Measurements from ENCODE around the gene KDELR1.
A peak's percentile ranks its signal among the peaks of the same experiment; 100 is the strongest.

KDELR1 gene

DNA sequence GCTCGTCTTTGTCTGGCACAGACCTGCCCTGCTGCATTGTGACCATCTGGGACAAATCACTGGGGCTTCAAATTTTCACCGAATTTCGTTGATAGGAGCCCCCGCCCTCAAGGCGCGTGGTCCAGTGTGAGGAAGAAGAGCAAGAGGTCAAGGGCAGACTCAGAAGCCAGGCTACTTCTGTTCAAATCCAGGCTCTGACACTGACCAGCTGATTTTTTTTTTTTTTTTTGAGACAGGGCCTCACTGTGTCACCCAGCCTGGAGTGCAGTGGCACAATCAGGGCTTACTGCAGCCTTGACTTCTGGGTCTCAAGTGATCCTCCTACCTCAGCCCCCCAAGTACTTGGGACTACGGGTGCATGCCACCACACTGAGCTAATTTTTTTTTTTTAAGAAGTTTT is 20.0 kb downstream of the KDELR1 start:
- no peak for DNase-seq (ENCODE audit: low spot score)

DNA sequence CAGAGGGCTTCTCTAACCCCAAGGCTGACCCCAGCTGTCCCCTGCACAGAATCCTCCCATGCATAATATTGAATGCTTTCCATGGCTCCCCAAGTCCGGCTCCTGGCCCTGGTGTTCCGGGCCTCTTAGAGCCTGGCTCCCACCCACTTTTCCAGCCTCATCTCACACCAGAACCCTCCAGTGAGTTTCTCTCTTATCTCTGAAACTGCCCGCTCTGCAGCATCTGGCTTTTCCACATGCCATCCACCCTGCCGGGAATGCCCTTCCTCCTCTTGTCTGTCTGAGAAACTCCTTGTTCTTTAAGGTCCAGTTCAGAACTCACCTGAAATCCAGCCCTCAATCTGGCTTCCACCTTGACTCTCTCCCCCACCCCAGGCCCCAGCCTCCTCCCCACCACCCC is 20.4 kb downstream of the KDELR1 start:
- no peak for DNase-seq (ENCODE audit: low spot score)

GRCh38 chr19:48368936-48369335 is 22.4 kb downstream of the KDELR1 start:
- DNase-seq (ENCODE audit: low spot score) = no peak

GRCh38 chr19:48367855-48368254 is 23.5 kb downstream of the KDELR1 start:
- DNase-seq (ENCODE audit: low spot score) = no peak

DNA sequence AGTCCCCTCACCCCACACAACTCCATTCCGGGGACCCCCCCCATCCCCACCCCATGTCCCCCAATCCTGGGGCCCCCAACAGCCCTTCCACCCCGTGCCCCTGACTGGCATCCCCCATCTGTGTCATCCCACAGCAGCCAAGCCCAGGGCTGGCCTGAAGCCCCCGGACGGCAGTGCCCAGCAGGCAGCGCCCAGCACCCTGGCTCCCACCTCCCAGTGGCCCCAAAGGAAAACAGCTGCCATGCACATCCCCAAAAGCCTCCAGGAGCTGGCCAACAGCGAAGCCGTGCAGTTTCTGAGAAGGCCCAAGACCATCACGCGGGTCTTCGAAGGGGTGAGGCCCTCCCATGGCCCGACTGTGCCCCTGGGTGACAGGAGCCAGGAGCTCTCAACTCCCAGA is 25.7 kb downstream of the KDELR1 start:
- no peak for DNase-seq (ENCODE audit: low spot score)

DNA sequence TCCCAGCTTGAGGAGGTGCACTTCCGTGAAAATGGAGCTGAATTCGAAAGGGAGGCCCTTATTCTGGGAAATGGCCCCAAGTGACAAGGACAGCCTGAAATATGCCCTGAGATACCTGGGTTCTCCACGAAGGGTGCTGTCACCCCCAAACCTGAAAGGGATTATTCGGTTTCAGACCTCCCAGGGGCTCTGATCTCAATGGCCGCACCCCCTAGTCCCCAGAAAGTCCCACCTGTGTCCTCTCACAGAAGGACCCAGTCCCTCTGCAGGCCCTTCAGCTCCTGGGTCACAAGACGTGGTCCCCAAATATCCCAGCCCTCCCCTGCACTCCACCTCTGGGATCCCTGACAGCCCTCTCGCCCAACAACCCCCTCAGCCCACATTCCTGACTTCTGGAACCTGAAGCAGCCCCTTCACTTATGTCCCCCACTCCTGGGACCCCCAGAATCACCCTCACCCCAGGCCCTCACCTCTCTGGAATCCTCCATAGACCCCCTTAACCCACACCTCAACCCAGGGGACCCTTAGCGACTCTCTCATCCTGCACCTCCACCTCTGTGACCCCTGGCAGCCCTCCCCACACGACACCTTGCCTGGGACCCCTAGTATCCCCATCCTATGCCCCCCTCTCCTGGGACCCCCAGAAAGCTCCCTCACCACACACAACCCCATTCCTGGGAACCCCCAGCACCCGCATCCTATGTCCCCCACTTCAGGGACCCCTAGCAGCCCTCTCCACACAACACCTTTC is 26.6 kb downstream of the KDELR1 start:
- DNase-seq (ENCODE audit: low spot score) = no peak

DNA sequence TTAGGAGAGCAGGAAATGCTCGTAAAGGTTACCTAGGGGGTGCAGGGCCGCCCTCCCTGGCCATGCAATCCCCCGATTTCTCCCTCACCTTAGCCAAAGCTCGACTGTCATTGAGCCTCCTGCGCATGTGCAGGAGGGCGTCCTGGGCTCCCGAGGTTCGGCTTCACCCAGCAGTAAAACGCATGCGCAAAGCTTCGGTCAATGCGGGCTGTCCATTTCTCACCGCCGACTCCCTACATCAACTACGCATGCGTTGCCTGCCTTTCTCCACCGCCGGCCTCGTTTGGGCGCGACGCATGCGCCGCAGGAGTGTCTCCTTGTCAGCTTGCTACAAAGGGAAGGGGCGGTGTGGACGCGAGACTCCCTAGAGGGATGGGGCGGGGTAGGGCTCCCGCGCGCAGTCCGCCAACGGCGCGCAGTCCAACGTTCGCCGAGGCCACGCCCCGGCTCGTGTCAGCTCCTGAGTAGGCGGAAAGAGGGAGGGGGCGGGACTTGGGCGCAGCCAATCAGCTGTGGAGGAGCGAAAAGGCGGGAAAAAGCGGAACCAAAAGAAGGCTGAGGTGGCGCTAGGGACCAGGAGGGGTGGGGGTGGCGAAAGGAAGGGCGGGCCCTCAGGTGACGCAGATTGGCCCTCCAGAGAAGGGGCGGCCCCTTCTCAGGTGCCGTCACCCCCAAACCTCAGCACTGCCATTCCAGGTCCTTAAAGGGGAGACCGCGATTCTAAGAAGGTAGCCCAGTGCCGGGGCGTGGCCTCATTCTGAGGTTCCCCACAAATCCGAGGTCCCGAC is 27.3 kb downstream of the KDELR1 start, which contains the start of the genes SYNGR4 and TMEM143:
Gene SYNGR4 (plus strand): TSS at position 558 of the 788 bp plus-strand sequence. CDS start 1,476 bp downstream, outside the sequence.
Gene TMEM143 (minus strand): TSS at position 131 of the 788 bp plus-strand sequence. CDS start 20 bp downstream, at position 111.
- DNase-seq (ENCODE audit: low spot score) = peak; percentile 100

DNA sequence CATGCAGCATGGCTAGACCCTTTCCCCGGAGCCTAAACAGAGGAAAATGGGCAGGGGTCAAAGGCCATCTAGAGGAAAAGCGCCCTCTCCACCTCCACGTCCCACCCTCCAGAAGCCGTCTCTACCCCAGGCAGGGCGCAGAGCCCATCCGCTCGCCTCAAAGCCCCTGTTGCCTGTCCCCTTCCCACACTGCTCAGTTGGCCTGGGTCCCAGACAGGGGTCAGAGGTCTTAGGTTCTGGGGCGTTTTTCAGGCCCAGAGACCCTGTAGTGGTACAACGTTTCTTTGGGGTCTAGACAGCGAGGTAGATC is 27.9 kb downstream of the KDELR1 start:
- DNase-seq (ENCODE audit: low spot score) = no peak

DNA sequence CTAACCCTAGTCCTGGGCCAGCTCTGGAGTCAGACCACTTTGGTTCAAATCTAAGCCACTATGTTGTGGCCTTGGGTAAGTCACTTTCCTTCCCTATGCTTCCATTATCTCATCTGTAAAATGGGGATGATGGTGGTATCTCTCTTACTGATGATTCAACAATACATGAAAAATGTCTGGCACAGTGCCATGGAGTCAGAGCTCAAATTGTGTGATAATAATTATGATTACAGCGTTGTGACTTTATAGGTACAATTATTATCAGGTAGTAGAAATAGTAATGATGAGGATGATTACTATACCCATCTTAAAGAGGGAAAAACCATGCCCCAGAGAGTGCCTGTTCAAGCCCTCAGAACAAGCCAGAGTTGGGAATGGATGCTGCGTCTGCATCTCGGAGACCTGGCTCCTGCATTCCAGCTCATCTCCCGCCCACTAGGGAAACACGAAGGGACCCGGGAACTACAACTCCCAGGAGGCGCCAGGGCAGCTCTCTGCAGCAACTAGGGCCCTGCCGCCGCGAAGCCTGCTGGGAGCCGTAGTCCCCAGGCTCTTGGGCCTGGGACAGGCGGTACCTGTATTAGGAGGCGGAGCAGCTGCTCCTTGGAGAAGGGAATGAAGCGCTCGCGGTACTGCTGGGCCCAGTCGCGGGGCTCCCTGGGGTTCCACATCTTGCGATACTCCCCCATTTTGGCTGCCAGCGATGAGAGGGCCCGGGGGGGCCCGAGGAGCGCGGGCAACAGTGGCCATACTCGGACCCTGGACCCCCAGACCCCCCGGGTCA is 28.4 kb downstream of the KDELR1 start:
- DNase-seq (ENCODE audit: low spot score) = peak; percentile 93

GRCh38 chr19:48361912-48362311 is 29.4 kb downstream of the KDELR1 start:
- no peak for DNase-seq (ENCODE audit: low spot score)

DNA sequence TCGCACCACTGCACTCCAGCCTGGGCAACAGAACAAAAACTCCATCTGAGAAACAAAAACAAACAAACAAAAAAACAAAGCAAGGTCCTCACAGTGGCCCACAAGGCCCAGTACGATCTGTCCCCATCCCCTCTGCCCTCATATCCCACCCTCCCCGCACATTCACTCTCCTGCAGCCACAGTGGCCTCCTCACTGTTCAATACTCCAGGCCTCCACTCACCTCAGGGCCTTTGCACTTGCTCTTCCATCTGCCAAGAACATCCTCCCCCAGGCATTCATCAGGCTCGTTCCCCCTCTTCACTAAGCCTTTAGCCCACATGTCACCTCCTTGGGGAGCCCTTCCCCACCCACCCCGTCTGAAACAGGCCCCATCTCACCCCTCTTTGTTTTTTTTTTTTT is 32.2 kb downstream of the KDELR1 start:
- DNase-seq (ENCODE audit: low spot score) = no peak

GRCh38 chr19:48355365-48355954 is 35.9 kb downstream of the KDELR1 start:
- DNase-seq (ENCODE audit: low spot score) = no peak

DNA sequence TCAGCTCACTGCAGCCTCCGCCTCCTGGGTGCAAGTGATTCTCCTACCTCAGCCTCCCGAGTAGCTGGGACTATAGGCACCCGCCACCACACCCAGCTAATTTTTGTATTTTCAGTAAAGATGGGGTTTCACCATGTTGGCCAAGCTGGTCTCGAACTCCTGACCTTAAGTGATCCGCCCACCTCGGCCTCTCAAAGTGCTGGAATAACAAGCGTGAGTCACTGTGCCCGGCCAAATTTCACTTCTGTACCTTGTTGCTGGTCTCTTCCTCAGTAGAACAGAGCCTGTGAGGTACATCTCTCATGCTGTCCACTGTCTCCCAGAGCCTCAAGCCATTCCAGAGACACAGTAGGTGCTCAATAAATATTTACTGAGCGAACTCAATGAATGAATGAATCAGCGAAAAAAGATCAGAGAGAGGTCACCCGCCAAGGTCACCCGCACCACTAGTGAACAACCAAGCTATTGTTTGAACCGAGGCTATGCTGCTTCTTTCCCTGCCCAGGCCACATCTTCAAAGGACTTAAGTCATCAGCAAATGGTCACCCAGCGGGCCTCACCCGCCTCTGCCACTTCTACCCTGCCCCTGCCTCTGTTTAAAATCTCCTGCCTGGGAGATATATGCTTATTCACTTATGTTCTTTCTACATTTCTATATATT is 36.9 kb downstream of the KDELR1 start:
- DNase-seq (ENCODE audit: low spot score) = no peak

- DNase-seq (ENCODE audit: low spot score) = no peak
Measured at GRCh38 chr19:48353677-48354076, 37.7 kb downstream of the KDELR1 start.

DNA sequence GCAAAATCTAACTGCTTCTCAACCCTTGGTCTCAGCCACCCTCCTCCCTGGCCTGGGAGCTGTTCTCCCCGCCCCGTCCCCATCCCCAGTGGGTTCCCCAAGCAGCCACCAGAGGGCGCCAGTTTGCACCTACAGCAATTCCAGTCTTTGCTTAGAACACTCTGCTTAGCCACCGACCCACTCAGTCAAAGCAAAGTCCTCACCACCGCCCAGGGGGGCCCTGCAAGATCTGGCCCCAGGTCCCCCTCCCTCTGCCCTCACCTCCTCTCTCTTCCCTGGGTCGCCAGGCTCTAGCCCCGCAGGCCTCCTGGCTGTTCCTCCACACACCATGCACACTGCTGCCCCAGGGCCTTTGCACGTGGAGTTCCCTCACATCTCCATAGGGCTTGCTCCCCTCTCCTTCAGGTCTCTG is 40.0 kb downstream of the KDELR1 start:
- DNase-seq (ENCODE audit: low spot score) = peak; percentile 83

- no peak for DNase-seq (ENCODE audit: low spot score)
Measured at GRCh38 chr19:48350856-48351255, 40.5 kb downstream of the KDELR1 start.

GRCh38 chr19:48348737-48349136 is 42.6 kb downstream of the KDELR1 start:
- no peak for DNase-seq (ENCODE audit: low spot score)

DNA sequence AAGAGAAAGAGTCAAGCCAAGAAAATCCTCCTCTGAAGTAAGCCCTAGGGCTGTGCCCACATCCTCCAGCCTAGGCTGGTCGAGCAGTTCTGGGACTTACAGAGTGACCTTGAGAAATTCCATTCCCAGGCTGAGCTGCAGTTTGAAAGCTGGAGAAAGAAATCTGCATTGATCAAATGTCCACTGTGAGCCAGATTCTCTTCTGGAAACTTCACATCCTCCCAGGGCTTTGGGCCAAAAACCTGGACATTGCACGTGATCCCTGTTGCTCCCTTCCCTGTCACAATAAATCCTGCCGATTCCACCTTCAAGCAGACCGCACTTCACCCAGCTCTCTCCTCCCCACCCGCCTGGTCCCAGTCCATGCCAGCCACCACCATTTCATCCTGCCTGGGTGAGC is 43.3 kb downstream of the KDELR1 start:
- DNase-seq (ENCODE audit: low spot score) = no peak

DNA sequence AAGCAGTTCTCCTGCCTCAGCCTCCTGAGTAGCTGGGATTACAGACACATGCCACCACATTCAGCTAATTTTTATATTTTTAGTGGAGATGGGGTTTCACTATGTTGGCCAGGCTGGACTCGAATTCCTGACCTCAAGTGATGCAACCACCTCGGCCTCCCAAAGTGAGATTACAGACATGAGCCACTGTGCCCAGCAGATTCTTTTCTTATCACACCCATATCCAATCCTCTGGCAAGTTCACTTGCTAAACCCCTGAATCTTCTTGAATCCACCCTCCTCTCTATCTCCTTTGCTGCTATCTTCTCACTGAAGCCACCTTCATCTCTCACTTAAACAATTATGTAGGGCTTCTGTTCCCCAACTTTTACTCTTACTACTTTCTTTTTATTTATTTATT is 45.2 kb downstream of the KDELR1 start:
- DNase-seq (ENCODE audit: low spot score) = no peak

DNA sequence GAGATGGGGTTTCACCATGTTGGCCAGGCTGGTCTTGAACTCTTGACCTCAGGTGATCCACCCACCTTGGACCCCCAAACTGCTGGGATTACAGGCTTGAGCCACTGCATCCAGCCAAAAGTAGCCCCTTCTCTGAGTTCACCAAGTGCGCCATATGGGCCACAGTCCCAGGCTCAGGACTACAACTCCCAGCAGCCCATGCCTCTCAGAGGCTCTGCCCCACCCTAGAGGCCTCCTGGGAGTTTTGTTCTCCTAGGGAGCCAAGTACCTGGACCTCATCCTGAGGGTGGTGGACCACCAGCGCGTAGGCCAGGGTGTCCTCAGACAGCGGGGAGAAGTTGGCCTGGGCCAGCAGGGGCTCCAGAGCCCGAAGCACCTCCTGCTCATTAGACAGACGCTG is 46.5 kb downstream of the KDELR1 start:
- no peak for DNase-seq (ENCODE audit: low spot score)

- DNase-seq (ENCODE audit: low spot score) = no peak
Measured at GRCh38 chr19:48342841-48343540, 48.4 kb downstream of the KDELR1 start.

All from NAMALWA (cell line).